Measurements from ENCODE around the gene POP5. TPM values are rescaled to one million over a fixed set of nuclear protein-coding genes. Genes with fewer than 3 reads are reported as not detected.

Gene POP5
- total RNA-seq, 2 donors from 2014 or later: 23.9 to 45.8 TPM

GRCh38 chr12:120542166-120542565 lies 39.0 kb downstream of the POP5 start:
- Histone ChIP-seq H3K9me3 (no peaks in the 10 kb centered on the region), H3K27me3 (no peaks in the 10 kb centered on the region), H3K27ac (no peak overlapping the region), H3K4me1 (peaks cover 83% of the 10 kb centered on the region), H3K36me3 (replicated peaks in 1 of 2; ENCODE audit: insufficient read depth in 1 of 2, low read depth in 2 of 2) (peaks cover 0 to 4% of the 10 kb centered on the region in 2 donors), H3K4me3 (no peak overlapping the region)
- DNase-seq: no peak
- no peak for ATAC-seq
- intact Hi-C loops (cut with DNase I): no loop called here
- no peak for TF ChIP-seq CTCF (IDR thresholded peaks at IDR 0.05)
- TF ChIP-seq POLR2A (IDR thresholded peaks at IDR 0.05): no peak
- WGBS, 2 donors: 94 to 96% methylated on average over 5 of the region's 5 CpGs

GRCh38 chr12:120540445-120540844 lies 40.8 kb downstream of the POP5 start:
- H3K4me1 ChIP-seq: peaks cover 88% of the 10 kb centered on the region
- peak overlapping the region in 2 of 4 donors; percentile 58 to 94 for H3K27ac ChIP-seq
- no peaks in the 10 kb centered on the region for H3K36me3 ChIP-seq (replicated peaks in 1 of 2; ENCODE audit: insufficient read depth in 1 of 2, low read depth in 2 of 2)
- no peak for ATAC-seq
- 4 to 6% methylated on average over 3 of the region's 3 CpGs for WGBS, 2 donors
- intact Hi-C loops (cut with DNase I): no loop called here
- no peak for DNase-seq
- H3K4me3 ChIP-seq: no peak overlapping the region
- no peak for TF ChIP-seq POLR2A (IDR thresholded peaks at IDR 0.05)
- no peak for TF ChIP-seq CTCF (IDR thresholded peaks at IDR 0.05)
- no peaks in the 10 kb centered on the region for H3K9me3 ChIP-seq
- no peaks in the 10 kb centered on the region for H3K27me3 ChIP-seq

- ATAC-seq: no peak
- peak in 2 of 4 donors; percentile 21 to 32 for DNase-seq
- Histone ChIP-seq H3K9me3 (no peaks in the 10 kb centered on the region), H3K4me1 (peaks cover 83% of the 10 kb centered on the region), H3K27me3 (no peaks in the 10 kb centered on the region), H3K36me3 (replicated peaks in 1 of 2; ENCODE audit: insufficient read depth in 1 of 2, low read depth in 2 of 2) (no peaks in the 10 kb centered on the region), H3K4me3 (no peak overlapping the region), H3K27ac (peak overlapping the region in 3 of 4 donors; percentile 76 to 94 (median 86))
- TF ChIP-seq CTCF (IDR thresholded peaks at IDR 0.05) (no peak), POLR2A (IDR thresholded peaks at IDR 0.05) (no peak)
- intact Hi-C loops (cut with DNase I): no loop called here
- WGBS, 2 donors: 7 to 11% methylated on average over 1 of the region's 1 CpG
These were observed 41.9 kb downstream of the POP5 start for GRCh38 chr12:120539303-120539702.

DNA sequence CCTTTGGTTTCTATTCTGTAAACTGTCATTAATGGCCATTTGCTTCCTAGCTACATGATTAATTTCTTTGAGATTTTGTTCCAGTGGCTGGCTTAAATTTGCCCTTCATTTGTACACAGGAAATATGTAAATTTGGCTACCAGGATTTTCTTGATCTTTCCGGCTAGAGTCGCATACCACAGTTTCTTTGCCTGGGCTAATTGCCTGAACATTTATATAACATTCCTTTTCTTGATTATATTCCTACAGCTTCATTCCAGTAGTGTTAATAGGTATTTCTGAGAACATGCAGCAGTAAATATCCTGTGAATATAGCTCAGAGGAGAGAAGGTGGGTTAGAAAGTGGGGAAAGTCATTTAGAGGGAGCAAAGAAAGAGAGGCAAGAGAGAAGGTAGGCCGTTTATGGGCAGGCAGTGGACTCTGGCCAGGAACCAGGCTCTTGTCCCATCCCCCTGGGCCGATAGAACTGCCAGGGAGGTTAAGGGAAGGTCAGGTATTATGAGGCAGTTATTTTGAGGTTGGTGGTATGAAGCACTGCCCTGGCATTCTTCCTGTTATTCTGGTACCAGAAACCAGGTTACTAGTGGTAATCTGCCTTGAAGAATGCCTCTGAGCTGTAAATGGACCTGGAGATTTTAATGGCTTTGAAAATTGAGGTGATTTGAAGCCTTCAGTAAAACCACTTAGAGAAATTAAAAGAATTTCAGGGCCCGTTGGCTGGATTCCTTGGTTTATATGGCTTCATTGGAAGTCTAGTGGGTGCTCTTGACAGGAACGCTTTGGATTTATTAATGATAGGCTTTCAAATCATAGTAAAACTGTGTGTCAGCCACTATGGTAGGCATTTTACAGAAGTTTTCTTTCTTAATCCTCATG lies 42.7 kb downstream of the POP5 start:
- Histone ChIP-seq H3K27me3 (no peaks in the 10 kb centered on the region), H3K27ac (peak overlapping the region; percentile 7 to 94 (median 81)), H3K9me3 (no peaks in the 10 kb centered on the region), H3K4me3 (no peak overlapping the region), H3K36me3 (replicated peaks in 1 of 2; ENCODE audit: insufficient read depth in 1 of 2, low read depth in 2 of 2) (no peaks in the 10 kb centered on the region), H3K4me1 (peaks cover 75% of the 10 kb centered on the region)
- no peak for TF ChIP-seq CTCF (IDR thresholded peaks at IDR 0.05)
- TF ChIP-seq POLR2A (IDR thresholded peaks at IDR 0.05): no peak
- DNase-seq: peak; percentile 63 to 79 (median 72)
- WGBS, 2 donors: 3 to 6% methylated on average over 6 of the region's 6 CpGs
- intact Hi-C loops (cut with DNase I): no loop called here
- ATAC-seq: peak; percentile 54

GRCh38 chr12:120537856-120538220 lies 43.4 kb downstream of the POP5 start:
- H3K9me3 ChIP-seq: no peaks in the 10 kb centered on the region
- H3K36me3 ChIP-seq (replicated peaks in 1 of 2; ENCODE audit: insufficient read depth in 1 of 2, low read depth in 2 of 2): no peaks in the 10 kb centered on the region
- TF ChIP-seq CTCF (IDR thresholded peaks at IDR 0.05): no peak
- no peak for TF ChIP-seq POLR2A (IDR thresholded peaks at IDR 0.05)
- WGBS, 2 donors: 14 to 20% methylated on average over 4 of the region's 4 CpGs
- peak overlapping the region; percentile 7 to 94 (median 81) for H3K27ac ChIP-seq
- ATAC-seq (no peak), DNase-seq (no peak)
- H3K4me1 ChIP-seq: peaks cover 68% of the 10 kb centered on the region
- H3K4me3 ChIP-seq: no peak overlapping the region
- intact Hi-C loops (cut with DNase I): no loop called here
- H3K27me3 ChIP-seq: no peaks in the 10 kb centered on the region
